ENCODE data around the gene FAU.
A peak's percentile ranks its signal among the peaks of the same experiment; 100 is the strongest.
"Not testable (repeated sequence)": the region's sequence is repeated elsewhere in the genome, so short reads cannot be mapped to it uniquely, and the experiment has no call there.

The FAU gene

GRCh38 chr11:65121865-65122696 lies at the start of gene FAU, which contains the start of gene MRPL49:
FAU (minus strand) TSS chr11:65122134; CDS start chr11:65121813, 321 bp downstream.
MRPL49 (plus strand) TSS chr11:65122321; CDS start chr11:65122347, 26 bp downstream.
- peak; percentile 99 for DNase-seq (ENCODE audit: low spot score)

- DNase-seq (ENCODE audit: low spot score), result peak; percentile 89
These were observed 48.2 kb upstream of the FAU start, which contains the start of gene SPDYC for GRCh38 chr11:65170058-65170534. SPDYC (plus strand) TSS chr11:65170233; CDS start chr11:65171358, 1,125 bp downstream.

GRCh38 chr11:65169164-65169641 lies 47.3 kb upstream of the FAU start:
- DNase-seq (ENCODE audit: low spot score), result peak; percentile 87

GRCh38 chr11:65167656-65168055 lies 45.7 kb upstream of the FAU start:
- DNase-seq (ENCODE audit: low spot score), result peak; percentile 59

- DNase-seq (ENCODE audit: low spot score), result no peak
These were observed 45.0 kb upstream of the FAU start for GRCh38 chr11:65166893-65167292.

- no peak for DNase-seq (ENCODE audit: low spot score)
These were observed 43.7 kb upstream of the FAU start for GRCh38 chr11:65165410-65166317.

GRCh38 chr11:65163684-65164083 lies 41.8 kb upstream of the FAU start:
- no peak for DNase-seq (ENCODE audit: low spot score)

- DNase-seq (ENCODE audit: low spot score), result no peak
These were observed 38.7 kb upstream of the FAU start for GRCh38 chr11:65160643-65161042.

GRCh38 chr11:65159012-65159411 lies 37.1 kb upstream of the FAU start:
- DNase-seq (ENCODE audit: low spot score), result no peak

GRCh38 chr11:65157336-65157735 lies 35.4 kb upstream of the FAU start:
- DNase-seq (ENCODE audit: low spot score), result no peak

- no peak for DNase-seq (ENCODE audit: low spot score)
These were observed 35.0 kb upstream of the FAU start for GRCh38 chr11:65156926-65157325.

GRCh38 chr11:65156256-65156655 lies 34.3 kb upstream of the FAU start:
- no peak for DNase-seq (ENCODE audit: low spot score)

- DNase-seq (ENCODE audit: low spot score), result no peak
These were observed 30.2 kb upstream of the FAU start for GRCh38 chr11:65152122-65152521.

- no peak for DNase-seq (ENCODE audit: low spot score)
These were observed 29.5 kb upstream of the FAU start for GRCh38 chr11:65151331-65151899.

- peak; percentile 95 for DNase-seq (ENCODE audit: low spot score)
These were observed 28.8 kb upstream of the FAU start for GRCh38 chr11:65150509-65151299.

GRCh38 chr11:65150131-65150508 lies 28.2 kb upstream of the FAU start:
- DNase-seq (ENCODE audit: low spot score), result not testable (repeated sequence)

- DNase-seq (ENCODE audit: low spot score), result no peak
These were observed 26.7 kb upstream of the FAU start for GRCh38 chr11:65148657-65149056.

GRCh38 chr11:65147352-65148075 lies 25.6 kb upstream of the FAU start:
- no peak for DNase-seq (ENCODE audit: low spot score)

GRCh38 chr11:65141896-65142494 lies 20.1 kb upstream of the FAU start:
- DNase-seq (ENCODE audit: low spot score), result no peak

GRCh38 chr11:65136515-65137096 lies 14.7 kb upstream of the FAU start:
- no peak for DNase-seq (ENCODE audit: low spot score)

Measured in hematopoietic multipotent progenitor cell treated with erythropoietin and hydrocortisone succinate and interleukin-3 and kit ligand, for 17 days (in vitro differentiated cells).